Measurements from ENCODE around the gene TIMM21.

Gene TIMM21

GRCh38 chr18:74147779-74148542 is at the start of gene TIMM21, which contains the start of gene FBXO15:
TSS of gene TIMM21 (plus strand) at chr18:74148523. CDS start at chr18:74148809, 286 bp downstream.
TSS of gene FBXO15 (minus strand) at chr18:74147834. CDS start at chr18:74147785, 49 bp downstream.
- peak; percentile 98 for DNase-seq (ENCODE audit: low spot score)

GRCh38 chr18:74108460-74108859 is 39.9 kb upstream of the TIMM21 start:
- DNase-seq (ENCODE audit: low spot score), result no peak

GRCh38 chr18:74110149-74110548 is 38.2 kb upstream of the TIMM21 start:
- no peak for DNase-seq (ENCODE audit: low spot score)

GRCh38 chr18:74110976-74111375 is 37.3 kb upstream of the TIMM21 start:
- DNase-seq (ENCODE audit: low spot score), result no peak

- DNase-seq (ENCODE audit: low spot score), result no peak
Observed at GRCh38 chr18:74113711-74114110, 34.6 kb upstream of the TIMM21 start.

GRCh38 chr18:74114116-74114515 is 34.2 kb upstream of the TIMM21 start:
- no peak for DNase-seq (ENCODE audit: low spot score)

GRCh38 chr18:74115046-74115445 is 33.3 kb upstream of the TIMM21 start:
- DNase-seq (ENCODE audit: low spot score), result no peak

- peak; percentile 66 for DNase-seq (ENCODE audit: low spot score)
Observed at GRCh38 chr18:74116633-74117554, 31.4 kb upstream of the TIMM21 start.

GRCh38 chr18:74123200-74123599 is 25.1 kb upstream of the TIMM21 start:
- DNase-seq (ENCODE audit: low spot score), result no peak

- DNase-seq (ENCODE audit: low spot score), result no peak
Observed at GRCh38 chr18:74124642-74125041, 23.7 kb upstream of the TIMM21 start.

- no peak for DNase-seq (ENCODE audit: low spot score)
Observed at GRCh38 chr18:74126684-74127655, 21.4 kb upstream of the TIMM21 start.

GRCh38 chr18:74128159-74128558 is 20.2 kb upstream of the TIMM21 start:
- DNase-seq (ENCODE audit: low spot score), result no peak

- DNase-seq (ENCODE audit: low spot score), result no peak
Observed at GRCh38 chr18:74131124-74131523, 17.2 kb upstream of the TIMM21 start.

GRCh38 chr18:74132201-74132600 is 16.1 kb upstream of the TIMM21 start:
- no peak for DNase-seq (ENCODE audit: low spot score)

- no peak for DNase-seq (ENCODE audit: low spot score)
Observed at GRCh38 chr18:74137920-74138538, 10.3 kb upstream of the TIMM21 start.

- no peak for DNase-seq (ENCODE audit: low spot score)
Observed at GRCh38 chr18:74139411-74139810, 8.9 kb upstream of the TIMM21 start.

- no peak for DNase-seq (ENCODE audit: low spot score)
Observed at GRCh38 chr18:74139888-74140287, 8.4 kb upstream of the TIMM21 start.

GRCh38 chr18:74140582-74140981 is 7.7 kb upstream of the TIMM21 start:
- no peak for DNase-seq (ENCODE audit: low spot score)

GRCh38 chr18:74141667-74142066 is 6.7 kb upstream of the TIMM21 start:
- DNase-seq (ENCODE audit: low spot score), result no peak

GRCh38 chr18:74142252-74142651 is 6.1 kb upstream of the TIMM21 start:
- DNase-seq (ENCODE audit: low spot score), result no peak

GRCh38 chr18:74146756-74147155 is 1.6 kb upstream of the TIMM21 start:
- DNase-seq (ENCODE audit: low spot score), result no peak

GRCh38 chr18:74147491-74147778 is 888 bp upstream of the TIMM21 start:
- DNase-seq (ENCODE audit: low spot score), result no peak

All from NAMALWA (cell line).